Astrocyte (in vitro differentiated cells and primary cell): Measurements from ENCODE around the gene GREM2. TPM values are rescaled to one million over a fixed set of nuclear protein-coding genes. Genes with fewer than 3 reads are reported as not detected.

Experiments
- DNase-seq: peaks from one replicate; pipeline ENCODE4 v3.0.0-alpha.2; 2010; ENCODE audit warnings: low read depth
- FAIRE-seq: peaks from 2 replicates; lab custom pipeline; 2011; peaks lifted over from hg19 to GRCh38; lab: Jason Lieb, UNC
- H2AFZ ChIP-seq: 2 replicates; pipeline ENCODE4 v1.6.0; 2012; ENCODE audit warnings: low read depth, low read length, inconsistent platforms
- H3K27ac ChIP-seq: 2 replicates; pipeline ENCODE4 v1.5.1; 2011; ENCODE audit warnings: low read depth, low read length, inconsistent platforms
- H3K27me3 ChIP-seq: 2 replicates; pipeline ENCODE4 v1.6.0; 2011; ENCODE audit warnings: low read length, inconsistent platforms; ENCODE audit not compliant: insufficient read depth
- H3K36me3 ChIP-seq: 2 replicates; pipeline ENCODE4 v1.5.1; 2011; ENCODE audit warnings: low read length, inconsistent platforms; ENCODE audit not compliant: insufficient read depth
- H3K4me1 ChIP-seq: 2 replicates; pipeline ENCODE4 v1.5.1; 2011; ENCODE audit warnings: low read length, inconsistent platforms; ENCODE audit not compliant: insufficient read depth
- H3K4me2 ChIP-seq: 2 replicates; pipeline ENCODE4 v1.6.0; 2012; ENCODE audit warnings: low read length, inconsistent platforms
- H3K4me3 ChIP-seq: 2 replicates; pipeline ENCODE4 v1.5.1; 2011; ENCODE audit warnings: low read depth, mild to moderate bottlenecking, low read length, inconsistent platforms; ENCODE audit not compliant: insufficient read depth
- H3K79me2 ChIP-seq: 2 replicates; pipeline ENCODE4 v1.6.0; 2012; ENCODE audit warnings: mild to moderate bottlenecking, low read length, inconsistent platforms; ENCODE audit not compliant: insufficient read depth
- H3K9ac ChIP-seq: 2 replicates; pipeline ENCODE4 v1.6.0; 2012; ENCODE audit warnings: mild to moderate bottlenecking, low read length, inconsistent platforms
- H3K9me3 ChIP-seq: 2 replicates; pipeline ENCODE4 v1.5.1; 2012; ENCODE audit warnings: low read depth, mild to moderate bottlenecking, low read length, inconsistent platforms; ENCODE audit not compliant: insufficient read depth
- H4K20me1 ChIP-seq: 2 replicates; pipeline ENCODE4 v1.6.0; 2012; ENCODE audit warnings: low read length, inconsistent platforms; ENCODE audit not compliant: insufficient read depth
- H3K27ac Mint-ChIP-seq: one replicate; pipeline ENCODE4 v1.8.0; 2021; ENCODE audit warnings: mild to moderate bottlenecking, mixed read lengths; ENCODE audit not compliant: unreplicated experiment
- H3K27me3 Mint-ChIP-seq: one replicate; pipeline ENCODE4 v1.8.0; 2021; ENCODE audit warnings: low read depth, mixed read lengths; ENCODE audit not compliant: unreplicated experiment
- H3K36me3 Mint-ChIP-seq: one replicate; pipeline ENCODE4 v1.8.0; 2021; ENCODE audit warnings: low read depth, mixed read lengths; ENCODE audit not compliant: unreplicated experiment
- H3K4me1 Mint-ChIP-seq: one replicate; pipeline ENCODE4 v1.8.0; 2021; ENCODE audit warnings: low read depth, mixed read lengths; ENCODE audit not compliant: unreplicated experiment
- H3K4me3 Mint-ChIP-seq: one replicate; pipeline ENCODE4 v1.8.0; 2021; ENCODE audit warnings: mild to moderate bottlenecking, moderate library complexity, mixed read lengths; ENCODE audit not compliant: unreplicated experiment
- H3K9me3 Mint-ChIP-seq: one replicate; pipeline ENCODE4 v1.8.0; 2021; ENCODE audit warnings: mild to moderate bottlenecking, mixed read lengths; ENCODE audit not compliant: unreplicated experiment
- CTCF ChIP-seq: IDR thresholded peaks from 2 replicates; pipeline ENCODE4 v1.5.1; 2011; ENCODE audit warnings: low read depth, mild to moderate bottlenecking, inconsistent platforms, low read length, moderate library complexity; ENCODE audit not compliant: insufficient read depth
- EZH2 ChIP-seq: IDR thresholded peaks from 2 replicates; pipeline ENCODE4 v1.6.1; 2012; ENCODE audit warnings: mild to moderate bottlenecking, low read length, inconsistent platforms; ENCODE audit not compliant: insufficient read depth
- total RNA-seq: library from RNA; stranded (reverse); gene quantifications from 2 replicates; pipeline ENCODE4 v1.2.1, GENCODE V29; 2021

GREM2 gene
- total RNA-seq, 1 donor from 2014 or later = 0.14 TPM

DNA sequence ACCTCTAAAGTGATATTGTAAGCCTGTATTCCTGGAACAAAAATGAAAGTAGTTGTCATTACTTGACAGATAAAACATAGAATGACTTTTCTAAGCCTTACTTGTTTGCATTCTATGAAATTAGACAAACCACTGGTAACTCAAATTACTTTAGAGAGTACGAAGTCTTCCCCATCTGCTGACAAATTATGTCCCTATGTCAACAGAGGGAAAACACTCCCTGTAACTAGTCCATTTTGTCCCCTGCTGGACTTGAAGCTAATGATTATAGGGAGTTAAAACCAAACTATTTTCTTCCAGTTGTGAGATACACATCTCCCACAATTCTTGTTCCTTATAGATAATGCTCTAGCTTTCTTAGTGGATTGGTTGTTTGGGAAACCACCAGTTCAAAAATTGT is 39.6 kb downstream of the GREM2 start:
- no peaks in the 10 kb centered on the region for H3K4me1 Mint-ChIP-seq
- no peaks in the 10 kb centered on the region for H3K9me3 ChIP-seq
- no peaks in the 10 kb centered on the region for H3K4me1 ChIP-seq
- no peaks in the 10 kb centered on the region for H3K27me3 ChIP-seq
- no peak overlapping the region for H3K9ac ChIP-seq
- TF ChIP-seq CTCF (no peak), EZH2 (no peak)
- no peaks in the 10 kb centered on the region for H3K27me3 Mint-ChIP-seq
- H3K27ac ChIP-seq = no peak overlapping the region
- no peak overlapping the region for H3K4me2 ChIP-seq
- H3K36me3 ChIP-seq = no peaks in the 10 kb centered on the region
- H3K4me3 Mint-ChIP-seq = no peak overlapping the region
- DNase-seq (no peak), FAIRE-seq (no peak)
- no peaks in the 10 kb centered on the region for H3K9me3 Mint-ChIP-seq
- H3K79me2 ChIP-seq = no peaks in the 10 kb centered on the region
- H2AFZ ChIP-seq = no peak overlapping the region
- no peaks in the 10 kb centered on the region for H3K36me3 Mint-ChIP-seq
- no peak overlapping the region for H3K27ac Mint-ChIP-seq
- no peaks in the 10 kb centered on the region for H4K20me1 ChIP-seq
- no peak overlapping the region for H3K4me3 ChIP-seq

DNA sequence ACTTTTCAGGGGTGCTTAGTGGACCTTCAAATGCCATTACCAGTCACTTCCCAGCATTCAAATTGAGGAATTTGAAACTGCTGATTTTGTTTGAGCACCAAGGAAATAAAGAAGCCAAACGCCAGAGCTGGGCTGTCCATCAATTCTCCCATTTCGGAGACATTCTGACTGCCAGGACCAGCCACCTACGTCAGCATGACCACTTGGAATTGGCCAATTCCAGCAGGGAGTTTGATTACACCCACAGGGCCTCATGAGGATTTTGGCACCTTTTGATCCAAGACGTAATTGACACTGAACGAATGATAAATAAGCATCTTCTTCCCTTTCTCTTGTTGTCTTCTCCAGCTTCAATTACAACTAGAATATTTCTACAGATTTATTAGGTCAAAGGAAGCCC is 40.2 kb downstream of the GREM2 start:
- no peak overlapping the region for H3K4me3 Mint-ChIP-seq
- Histone ChIP-seq H2AFZ (no peak overlapping the region), H3K9me3 (no peaks in the 10 kb centered on the region), H3K27me3 (no peaks in the 10 kb centered on the region), H3K79me2 (no peaks in the 10 kb centered on the region), H3K4me2 (no peak overlapping the region), H3K4me1 (no peaks in the 10 kb centered on the region), H4K20me1 (no peaks in the 10 kb centered on the region), H3K9ac (no peak overlapping the region), H3K4me3 (no peak overlapping the region), H3K36me3 (no peaks in the 10 kb centered on the region), H3K27ac (no peak overlapping the region)
- no peaks in the 10 kb centered on the region for H3K9me3 Mint-ChIP-seq
- no peaks in the 10 kb centered on the region for H3K27me3 Mint-ChIP-seq
- H3K27ac Mint-ChIP-seq = no peak overlapping the region
- TF ChIP-seq CTCF = no peak
- TF ChIP-seq EZH2 = no peak
- no peaks in the 10 kb centered on the region for H3K4me1 Mint-ChIP-seq
- FAIRE-seq (no peak), DNase-seq (no peak)
- no peaks in the 10 kb centered on the region for H3K36me3 Mint-ChIP-seq

DNA sequence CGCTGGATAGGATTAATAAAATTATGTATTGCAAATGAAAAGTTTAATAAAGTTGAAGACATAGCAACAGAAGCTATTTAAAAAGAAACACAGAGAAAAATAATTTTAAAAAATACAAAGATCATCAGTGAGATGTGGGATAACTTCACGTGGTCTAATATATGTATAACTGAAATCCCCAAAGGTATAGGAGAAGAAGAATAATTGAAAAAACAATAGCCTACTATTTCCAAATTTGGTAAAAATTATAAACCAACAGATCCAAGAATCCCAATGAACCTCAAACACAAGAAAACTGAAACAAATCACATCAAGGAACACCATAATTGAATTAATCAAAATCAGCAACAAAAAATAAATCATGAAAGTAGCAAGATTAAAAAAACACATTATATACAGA is 44.9 kb downstream of the GREM2 start:
- Mint-ChIP-seq H3K4me3 (no peak overlapping the region), H3K36me3 (no peaks in the 10 kb centered on the region), H3K27me3 (no peaks in the 10 kb centered on the region), H3K4me1 (no peaks in the 10 kb centered on the region), H3K9me3 (no peaks in the 10 kb centered on the region), H3K27ac (no peak overlapping the region)
- no peak overlapping the region for H3K27ac ChIP-seq
- H3K27me3 ChIP-seq = no peaks in the 10 kb centered on the region
- H3K4me2 ChIP-seq = no peak overlapping the region
- H3K4me3 ChIP-seq = no peak overlapping the region
- no peak for FAIRE-seq
- TF ChIP-seq EZH2 (no peak), CTCF (no peak)
- H4K20me1 ChIP-seq = no peaks in the 10 kb centered on the region
- H3K9me3 ChIP-seq = no peaks in the 10 kb centered on the region
- no peak overlapping the region for H3K9ac ChIP-seq
- no peaks in the 10 kb centered on the region for H3K4me1 ChIP-seq
- H3K79me2 ChIP-seq = no peaks in the 10 kb centered on the region
- no peak for DNase-seq
- no peaks in the 10 kb centered on the region for H3K36me3 ChIP-seq
- H2AFZ ChIP-seq = no peak overlapping the region
